H7 (cell line): Measurements from ENCODE around the gene ADCK2. TPM values are rescaled to one million over a fixed set of nuclear protein-coding genes. Genes with fewer than 3 reads are reported as not detected.
"Not testable (repeated sequence)": the region's sequence is repeated elsewhere in the genome, so short reads cannot be mapped to it uniquely, and the experiment has no call there.

Experiments used
- DNase-seq: peaks from one replicate; pipeline ENCODE4 v3.0.0; 2012
- H3K27me3 ChIP-seq: 2 replicates; pipeline ENCODE4 v1.6.0; 2011; ENCODE audit warnings: mild to moderate bottlenecking, low read length; ENCODE audit not compliant: control insufficient read depth, insufficient read depth
- H3K36me3 ChIP-seq: replicated peaks from 2 replicates; pipeline ENCODE4 v1.5.1; 2011; ENCODE audit warnings: low read length; ENCODE audit not compliant: control insufficient read depth, insufficient read depth
- H3K4me3 ChIP-seq: 2 replicates; pipeline ENCODE4 v1.5.1; 2011; ENCODE audit warnings: low read depth, mild to moderate bottlenecking, control low read depth, low read length, moderate library complexity; ENCODE audit not compliant: insufficient read depth
- total RNA-seq: library from RNA; depleted of rRNA; stranded (reverse); fragments of >200 nt; shearing (Covaris generic); gene quantifications from 2 replicates; pipeline ENCODE4 v1.2.3, GENCODE V29; 2014

The ADCK2 gene
- total RNA-seq, 1 experiment from 2014 or later: 17.3 TPM

- no peaks in the 10 kb centered on the region for H3K36me3 ChIP-seq
- H3K27me3 ChIP-seq: peaks cover 12% of the 10 kb centered on the region
- peak; percentile 97 for DNase-seq
- peak within 1 kb of the TSS; percentile 77 for H3K4me3 ChIP-seq
Measured at GRCh38 chr7:140640727-140641523, 31.8 kb upstream of the ADCK2 start, which contains the start of gene DENND2A. Gene DENND2A (minus strand): TSS chr7:140640813. CDS start chr7:140602397, 38,416 bp downstream.

- Histone ChIP-seq H3K27me3 (peaks cover 12% of the 10 kb centered on the region), H3K4me3 (peak overlapping the region; percentile 77), H3K36me3 (no peaks in the 10 kb centered on the region)
- DNase-seq: peak; percentile 66
Measured at GRCh38 chr7:140641524-140642195, 31.1 kb upstream of the ADCK2 start.

- Histone ChIP-seq H3K36me3 (no peaks in the 10 kb centered on the region), H3K4me3 (no peak overlapping the region), H3K27me3 (peaks cover 12% of the 10 kb centered on the region)
- no peak for DNase-seq
Measured at GRCh38 chr7:140643416-140643815, 29.3 kb upstream of the ADCK2 start.

- not testable (repeated sequence) for H3K4me3 ChIP-seq, DNase-seq, H3K27me3 ChIP-seq, H3K36me3 ChIP-seq
Measured at GRCh38 chr7:140644761-140645160, 28.0 kb upstream of the ADCK2 start.

- H3K27me3 ChIP-seq: peaks cover 7% of the 10 kb centered on the region
- no peaks in the 10 kb centered on the region for H3K36me3 ChIP-seq
- peak; percentile 84 for DNase-seq
- no peak overlapping the region for H3K4me3 ChIP-seq
Measured at GRCh38 chr7:140645166-140645900, 27.4 kb upstream of the ADCK2 start.

GRCh38 chr7:140646931-140647647, 25.7 kb upstream of the ADCK2 start:
- no peaks in the 10 kb centered on the region; the same call in 1 of the 2 replicates for H3K27me3 ChIP-seq
- H3K4me3 ChIP-seq: no peak overlapping the region
- no peaks in the 10 kb centered on the region for H3K36me3 ChIP-seq
- peak; percentile 87 for DNase-seq

GRCh38 chr7:140649556-140650205, 23.1 kb upstream of the ADCK2 start:
- Histone ChIP-seq H3K36me3 (no peaks in the 10 kb centered on the region), H3K4me3 (no peak overlapping the region), H3K27me3 (no peaks in the 10 kb centered on the region)
- DNase-seq: no peak

GRCh38 chr7:140650367-140650766, 22.4 kb upstream of the ADCK2 start:
- H3K36me3 ChIP-seq: no peaks in the 10 kb centered on the region
- no peak for DNase-seq
- H3K4me3 ChIP-seq: no peak overlapping the region
- no peaks in the 10 kb centered on the region for H3K27me3 ChIP-seq

GRCh38 chr7:140653319-140654108, 19.2 kb upstream of the ADCK2 start:
- DNase-seq: peak; percentile 85
- Histone ChIP-seq H3K4me3 (no peak overlapping the region), H3K27me3 (no peaks in the 10 kb centered on the region), H3K36me3 (no peaks in the 10 kb centered on the region)

GRCh38 chr7:140654109-140654387, 18.7 kb upstream of the ADCK2 start:
- DNase-seq: no peak
- no peaks in the 10 kb centered on the region for H3K27me3 ChIP-seq
- H3K4me3 ChIP-seq: no peak overlapping the region
- H3K36me3 ChIP-seq: no peaks in the 10 kb centered on the region

GRCh38 chr7:140654661-140655060, 18.1 kb upstream of the ADCK2 start:
- Histone ChIP-seq H3K4me3 (no peak overlapping the region), H3K36me3 (no peaks in the 10 kb centered on the region), H3K27me3 (no peaks in the 10 kb centered on the region)
- no peak for DNase-seq

- Histone ChIP-seq H3K36me3 (no peaks in the 10 kb centered on the region), H3K4me3 (no peak overlapping the region), H3K27me3 (no peaks in the 10 kb centered on the region)
- DNase-seq: no peak
Measured at GRCh38 chr7:140655511-140656408, 17.0 kb upstream of the ADCK2 start.
